K562 (cell line): Measurements from ENCODE around the gene SPTAN1. TPM values are rescaled to one million over a fixed set of nuclear protein-coding genes. Genes with fewer than 3 reads are reported as not detected.

Experiments used
- BACH1 ChIP-seq: fragments of 200-800 bp; sonication (Bioruptor generic); IDR thresholded peaks from 2 replicates; pipeline ENCODE4 v1.6.1; 2016; ENCODE audit warnings: missing genetic modification characterization, missing compliant biosample characterization
- BRD4 ChIP-seq: fragments of 200-600 bp; sonication (generic); IDR thresholded peaks from 2 replicates; pipeline ENCODE4 v1.6.1; 2017; ENCODE audit warnings: inconsistent platforms
- CAMTA2 ChIP-seq: fragments of 250-450 bp; sonication (Bioruptor Pico); conservative IDR thresholded peaks from 2 replicates; pipeline ENCODE4 v1.5.1; 2022
- CBFA2T3 ChIP-seq: fragments of 450-650 bp; IDR thresholded peaks from 2 replicates; pipeline ENCODE4 v1.6.1; 2017
- CHD2 ChIP-seq: IDR thresholded peaks from 2 replicates; pipeline ENCODE4 v1.6.1; 2011; ENCODE audit warnings: low read depth, low read length
- EP400 ChIP-seq: fragments of 450-650 bp; IDR thresholded peaks from 2 replicates; pipeline ENCODE4 v1.6.1; 2017; ENCODE audit warnings: antibody characterized with exemption, mild to moderate bottlenecking, moderate library complexity
- ETS2 ChIP-seq: IDR thresholded peaks from 2 replicates; pipeline ENCODE4 v1.6.1; 2016; ENCODE audit warnings: borderline replicate concordance, missing genetic modification characterization, mild to moderate bottlenecking, moderate library complexity, missing compliant biosample characterization; ENCODE audit not compliant: poor library complexity, severe bottlenecking
- FIP1L1 ChIP-seq: fragments of 200-400 bp; formaldehyde crosslinking; IDR thresholded peaks from 2 replicates; pipeline ENCODE4 v1.6.1; 2018; ENCODE audit warnings: mild to moderate bottlenecking, low read depth, low read length; ENCODE audit not compliant: poor library complexity, severe bottlenecking
- HMGN3 ChIP-seq: IDR thresholded peaks from 2 replicates; pipeline ENCODE4 v1.6.1; 2011; ENCODE audit warnings: borderline replicate concordance, low read depth, mild to moderate bottlenecking, mixed read lengths, low read length; ENCODE audit not compliant: insufficient read length; ENCODE audit errors: extremely low read depth
- ZNF778 ChIP-seq: fragments of 450-650 bp; formaldehyde crosslinking; IDR thresholded peaks from 2 replicates; pipeline ENCODE4 v1.4.0; 2020; ENCODE audit warnings: mild to moderate bottlenecking, moderate library complexity
- polyA plus RNA-seq, 8 experiments: library from polyadenylated mRNA; depleted of rRNA in 4 of 8; stranded (reverse) in 5 of 8; unstranded in 3 of 8; fragments of >200 nt; fragmentation: Nextera tagmentation in 2 of 8; fragmentation: Illumina TruSeq in 1 of 8; extraction: Ambion mirVana in 2 of 8; extraction: Trizol in 1 of 8; gene quantifications; 2 replicates each; pipeline versions ENCODE4 v1.2.1 to v1.2.3, GENCODE V29; 2011 to 2014; ENCODE audit warnings: inconsistent platforms in 1 of 8, missing spikeins in 1 of 8
- total RNA-seq, 7 experiments: library from RNA; depleted of rRNA in 6 of 7; stranded (reverse); fragments of >200 nt in 6 of 7; fragmentation: Illumina TruSeq in 2 of 7; extraction: Trizol in 2 of 7; gene quantifications; 2 replicates each; pipeline versions ENCODE4 v1.2.1 to v1.2.3, GENCODE V29; 2011 to 2021; ENCODE audit warnings: low replicate concordance in 1 of 7
- TF ChIP-seq, protein P1 (sequence below): fragments of 250-450 bp; sonication (Bioruptor Pico); IDR thresholded peaks from 2 replicates; pipeline ENCODE4 v1.8.0; 2022; ENCODE audit warnings: moderate library complexity, mild to moderate bottlenecking, inconsistent platforms
- TF ChIP-seq, protein P2 (sequence below): fragments of 450-650 bp; IDR thresholded peaks from 2 replicates; pipeline ENCODE4 v1.6.1; 2016; ENCODE audit warnings: low read depth
- TF ChIP-seq, protein P3 (sequence below): sonication (generic); formaldehyde crosslinking; IDR thresholded peaks from 2 replicates; pipeline ENCODE4 v1.9.0; 2022; ENCODE audit warnings: mild to moderate bottlenecking, missing genetic modification reagents
- TF ChIP-seq, protein P4 (sequence below), 2 experiments: fragments of 250-450 bp in 1 of 2; fragments of 450-650 bp in 1 of 2; sonication (Bioruptor Pico) in 1 of 2; IDR thresholded peaks; 2 replicates each; pipeline versions ENCODE4 v1.6.1 to v1.8.0; 2016 to 2021; ENCODE audit warnings: mild to moderate bottlenecking in 2 of 2, moderate library complexity in 2 of 2, missing compliant biosample characterization in 1 of 2, missing genetic modification characterization in 1 of 2
- TF ChIP-seq, protein P5 (sequence below): fragments of 450-650 bp; IDR thresholded peaks from 2 replicates; pipeline ENCODE4 v1.7.1; 2018; ENCODE audit warnings: mild to moderate bottlenecking, low read depth; ENCODE audit not compliant: partially characterized antibody

The SPTAN1 gene
- total and polyA plus RNA-seq, 9 of the 15 experiments (the other 6 are each of a cell fraction or from before 2014, with no cell fraction given): 1.5 to 13.5 (median 6.8) TPM

DNA sequence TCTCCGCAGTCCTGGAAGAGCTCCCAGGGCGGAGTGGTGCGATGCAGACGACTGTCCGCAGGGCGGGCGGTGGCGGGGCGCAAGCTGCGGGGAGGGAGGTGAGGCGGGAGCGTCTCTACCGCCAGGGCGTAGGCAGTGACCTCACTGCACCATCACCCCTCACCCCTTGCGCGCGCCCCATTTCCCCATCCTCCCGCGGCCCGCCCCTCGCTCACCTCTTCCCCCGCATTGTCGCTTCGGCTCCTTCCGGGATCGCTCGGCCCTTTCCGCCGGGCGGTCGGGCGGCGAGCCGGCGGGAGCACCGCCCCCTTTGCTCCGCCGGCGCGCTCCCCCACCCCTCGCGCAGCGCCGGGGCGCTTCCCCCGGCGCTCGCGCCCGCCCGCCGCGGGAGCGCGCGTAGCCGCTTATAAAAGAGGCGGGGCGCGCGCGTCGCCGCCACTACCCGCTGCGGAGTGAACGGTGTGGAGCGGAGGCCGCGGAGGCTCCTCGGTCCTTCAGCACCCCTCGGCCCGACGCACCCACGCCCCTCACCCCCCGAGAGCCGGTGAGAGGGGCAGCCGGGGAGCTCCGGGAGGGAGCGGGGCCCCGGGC is at the start of gene SPTAN1 (continued):
- TF ChIP-seq, protein P1, sequence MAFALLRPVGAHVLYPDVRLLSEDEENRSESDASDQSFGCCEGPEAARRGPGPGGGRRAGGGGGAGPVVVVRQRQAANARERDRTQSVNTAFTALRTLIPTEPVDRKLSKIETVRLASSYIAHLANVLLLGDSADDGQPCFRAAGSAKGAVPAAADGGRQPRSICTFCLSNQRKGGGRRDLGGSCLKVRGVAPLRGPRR (CRISPR knock-in tag): no peak
- TF ChIP-seq, protein P2, sequence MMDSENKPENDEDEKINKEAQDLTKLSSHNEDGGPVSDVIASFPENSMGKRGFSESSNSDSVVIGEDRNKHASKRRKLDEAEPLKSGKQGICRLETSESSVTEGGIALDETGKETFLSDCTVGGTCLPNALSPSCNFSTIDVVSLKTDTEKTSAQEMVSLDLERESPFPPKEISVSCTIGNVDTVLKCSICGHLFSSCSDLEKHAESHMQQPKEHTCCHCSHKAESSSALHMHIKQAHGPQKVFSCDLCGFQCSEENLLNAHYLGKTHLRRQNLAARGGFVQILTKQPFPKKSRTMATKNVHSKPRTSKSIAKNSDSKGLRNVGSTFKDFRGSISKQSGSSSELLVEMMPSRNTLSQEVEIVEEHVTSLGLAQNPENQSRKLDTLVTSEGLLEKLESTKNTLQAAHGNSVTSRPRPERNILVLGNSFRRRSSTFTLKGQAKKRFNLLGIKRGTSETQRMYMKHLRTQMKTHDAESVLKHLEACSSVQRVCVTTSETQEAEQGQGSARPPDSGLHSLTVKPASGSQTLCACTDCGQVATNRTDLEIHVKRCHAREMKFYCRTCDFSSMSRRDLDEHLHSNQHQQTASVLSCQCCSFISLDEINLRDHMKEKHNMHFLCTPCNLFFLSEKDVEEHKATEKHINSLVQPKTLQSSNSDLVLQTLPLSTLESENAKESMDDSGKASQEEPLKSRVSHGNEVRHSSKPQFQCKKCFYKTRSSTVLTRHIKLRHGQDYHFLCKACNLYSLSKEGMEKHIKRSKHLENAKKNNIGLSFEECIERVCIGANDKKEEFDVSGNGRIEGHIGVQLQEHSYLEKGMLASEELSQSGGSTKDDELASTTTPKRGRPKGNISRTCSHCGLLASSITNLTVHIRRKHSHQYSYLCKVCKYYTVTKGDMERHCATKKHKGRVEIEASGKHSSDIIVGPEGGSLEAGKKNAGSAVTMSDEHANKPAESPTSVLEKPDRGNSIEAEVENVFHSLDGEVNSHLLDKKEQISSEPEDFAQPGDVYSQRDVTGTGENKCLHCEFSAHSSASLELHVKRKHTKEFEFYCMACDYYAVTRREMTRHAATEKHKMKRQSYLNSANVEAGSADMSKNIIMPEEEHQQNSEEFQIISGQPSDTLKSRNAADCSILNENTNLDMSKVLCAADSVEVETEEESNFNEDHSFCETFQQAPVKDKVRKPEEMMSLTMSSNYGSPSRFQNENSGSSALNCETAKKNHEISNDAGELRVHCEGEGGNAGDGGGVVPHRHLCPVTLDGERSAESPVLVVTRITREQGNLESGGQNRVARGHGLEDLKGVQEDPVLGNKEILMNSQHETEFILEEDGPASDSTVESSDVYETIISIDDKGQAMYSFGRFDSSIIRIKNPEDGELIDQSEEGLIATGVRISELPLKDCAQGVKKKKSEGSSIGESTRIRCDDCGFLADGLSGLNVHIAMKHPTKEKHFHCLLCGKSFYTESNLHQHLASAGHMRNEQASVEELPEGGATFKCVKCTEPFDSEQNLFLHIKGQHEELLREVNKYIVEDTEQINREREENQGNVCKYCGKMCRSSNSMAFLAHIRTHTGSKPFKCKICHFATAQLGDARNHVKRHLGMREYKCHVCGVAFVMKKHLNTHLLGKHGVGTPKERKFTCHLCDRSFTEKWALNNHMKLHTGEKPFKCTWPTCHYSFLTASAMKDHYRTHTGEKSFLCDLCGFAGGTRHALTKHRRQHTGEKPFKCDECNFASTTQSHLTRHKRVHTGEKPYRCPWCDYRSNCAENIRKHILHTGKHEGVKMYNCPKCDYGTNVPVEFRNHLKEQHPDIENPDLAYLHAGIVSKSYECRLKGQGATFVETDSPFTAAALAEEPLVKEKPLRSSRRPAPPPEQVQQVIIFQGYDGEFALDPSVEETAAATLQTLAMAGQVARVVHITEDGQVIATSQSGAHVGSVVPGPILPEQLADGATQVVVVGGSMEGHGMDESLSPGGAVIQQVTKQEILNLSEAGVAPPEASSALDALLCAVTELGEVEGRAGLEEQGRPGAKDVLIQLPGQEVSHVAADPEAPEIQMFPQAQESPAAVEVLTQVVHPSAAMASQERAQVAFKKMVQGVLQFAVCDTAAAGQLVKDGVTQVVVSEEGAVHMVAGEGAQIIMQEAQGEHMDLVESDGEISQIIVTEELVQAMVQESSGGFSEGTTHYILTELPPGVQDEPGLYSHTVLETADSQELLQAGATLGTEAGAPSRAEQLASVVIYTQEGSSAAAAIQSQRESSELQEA: no peak
- no peak for TF ChIP-seq EP400
- TF ChIP-seq HMGN3: peak; percentile 83
- TF ChIP-seq, protein P3, sequence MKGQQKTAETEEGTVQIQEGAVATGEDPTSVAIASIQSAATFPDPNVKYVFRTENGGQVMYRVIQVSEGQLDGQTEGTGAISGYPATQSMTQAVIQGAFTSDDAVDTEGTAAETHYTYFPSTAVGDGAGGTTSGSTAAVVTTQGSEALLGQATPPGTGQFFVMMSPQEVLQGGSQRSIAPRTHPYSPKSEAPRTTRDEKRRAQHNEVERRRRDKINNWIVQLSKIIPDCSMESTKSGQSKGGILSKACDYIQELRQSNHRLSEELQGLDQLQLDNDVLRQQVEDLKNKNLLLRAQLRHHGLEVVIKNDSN: no peak
- TF ChIP-seq CHD2: no peak
- TF ChIP-seq CBFA2T3: 0 out of 2 replicates have a peak, but pooled peaks have one; percentile 12
- TF ChIP-seq ZNF778: no peak
- TF ChIP-seq, protein P4, sequence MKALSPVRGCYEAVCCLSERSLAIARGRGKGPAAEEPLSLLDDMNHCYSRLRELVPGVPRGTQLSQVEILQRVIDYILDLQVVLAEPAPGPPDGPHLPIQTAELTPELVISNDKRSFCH (CRISPR knock-in tag; IDR thresholded peaks at IDR 0.05): no peak
- TF ChIP-seq, protein P4 (tag; IDR thresholded peaks at IDR 0.05): 0 out of 2 replicates have a peak, but pooled peaks have one; percentile 50
- no peak for TF ChIP-seq BRD4
- no peak for TF ChIP-seq FIP1L1
- TF ChIP-seq, protein P5, sequence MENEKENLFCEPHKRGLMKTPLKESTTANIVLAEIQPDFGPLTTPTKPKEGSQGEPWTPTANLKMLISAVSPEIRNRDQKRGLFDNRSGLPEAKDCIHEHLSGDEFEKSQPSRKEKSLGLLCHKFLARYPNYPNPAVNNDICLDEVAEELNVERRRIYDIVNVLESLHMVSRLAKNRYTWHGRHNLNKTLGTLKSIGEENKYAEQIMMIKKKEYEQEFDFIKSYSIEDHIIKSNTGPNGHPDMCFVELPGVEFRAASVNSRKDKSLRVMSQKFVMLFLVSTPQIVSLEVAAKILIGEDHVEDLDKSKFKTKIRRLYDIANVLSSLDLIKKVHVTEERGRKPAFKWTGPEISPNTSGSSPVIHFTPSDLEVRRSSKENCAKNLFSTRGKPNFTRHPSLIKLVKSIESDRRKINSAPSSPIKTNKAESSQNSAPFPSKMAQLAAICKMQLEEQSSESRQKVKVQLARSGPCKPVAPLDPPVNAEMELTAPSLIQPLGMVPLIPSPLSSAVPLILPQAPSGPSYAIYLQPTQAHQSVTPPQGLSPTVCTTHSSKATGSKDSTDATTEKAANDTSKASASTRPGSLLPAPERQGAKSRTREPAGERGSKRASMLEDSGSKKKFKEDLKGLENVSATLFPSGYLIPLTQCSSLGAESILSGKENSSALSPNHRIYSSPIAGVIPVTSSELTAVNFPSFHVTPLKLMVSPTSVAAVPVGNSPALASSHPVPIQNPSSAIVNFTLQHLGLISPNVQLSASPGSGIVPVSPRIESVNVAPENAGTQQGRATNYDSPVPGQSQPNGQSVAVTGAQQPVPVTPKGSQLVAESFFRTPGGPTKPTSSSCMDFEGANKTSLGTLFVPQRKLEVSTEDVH: no peak
- peak; percentile 34 for TF ChIP-seq ETS2 (tag)
- TF ChIP-seq BACH1 (tag): peak; percentile 50; the same call in 1 of the 2 replicates
- TF ChIP-seq CAMTA2 (CRISPR knock-in tag): no peak
